ENCODE results near the gene TLX2.

TLX2 gene

DNA sequence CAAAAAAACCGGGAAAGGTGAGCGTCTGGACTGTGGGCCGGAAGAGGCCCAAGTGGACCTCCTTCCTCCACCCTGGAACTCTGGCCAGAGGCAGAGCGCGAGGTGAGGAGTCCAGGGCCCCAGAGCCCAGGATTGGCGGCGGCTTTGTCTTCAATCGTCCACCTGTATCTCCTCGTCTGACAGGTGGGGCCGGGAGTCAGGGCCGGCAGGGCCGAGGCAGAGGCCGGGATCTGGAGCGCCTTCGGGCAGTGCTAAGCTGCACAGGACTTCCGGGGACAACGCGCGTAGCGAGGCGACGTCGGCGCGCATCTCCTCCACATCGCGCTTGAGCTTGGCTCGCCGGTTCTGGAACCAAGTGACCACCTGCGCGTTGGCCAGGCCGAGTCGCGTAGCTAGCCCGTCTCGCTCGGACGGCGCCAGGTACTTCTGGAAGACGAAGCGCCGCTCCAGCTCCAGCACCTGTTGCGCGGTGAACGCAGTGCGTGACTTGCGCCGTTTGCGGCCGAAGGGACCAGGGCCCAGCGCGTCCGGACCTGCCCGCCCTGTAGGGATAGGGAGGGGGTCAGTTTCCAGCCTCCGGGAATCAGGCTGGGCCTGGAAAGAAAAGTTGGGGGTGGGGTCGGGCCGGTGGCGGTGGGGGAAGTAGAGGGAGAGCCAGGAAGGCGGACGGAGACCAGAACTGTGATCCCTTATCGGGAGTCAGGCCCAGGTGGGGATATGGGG is 16.3 kb upstream of the TLX2 start:
- Histone ChIP-seq H3K79me2 (ENCODE audit: insufficient read depth, low read length) (no peaks in the 10 kb centered on the region), H3K4me2 (ENCODE audit: low read length) (peak overlapping the region; percentile 60), H3K9ac (ENCODE audit: low read length) (no peak overlapping the region; the same call in 1 of the 2 replicates), H3K27ac (ENCODE audit: low read depth, low read length, poor library complexity, severe bottlenecking) (no peak overlapping the region), H3K9me2 (ENCODE audit: low read depth, low read length) (no peaks in the 10 kb centered on the region), H4K20me1 (ENCODE audit: insufficient read depth, low read length) (no peaks in the 10 kb centered on the region), H2AFZ (ENCODE audit: low read length) (no peak overlapping the region), H3K36me3 (ENCODE audit: insufficient read depth, low read length) (peaks cover 11% of the 10 kb centered on the region), H3K4me1 (ENCODE audit: insufficient read depth, low read length, severe bottlenecking) (peaks cover 7% of the 10 kb centered on the region), H3K27me3 (ENCODE audit: insufficient read depth, low read length) (peaks cover 22% of the 10 kb centered on the region; the same call in 1 of the 2 replicates), H3K9me3 (ENCODE audit: low read length) (no peaks in the 10 kb centered on the region), H3K4me3 (ENCODE audit: low read depth, low read length, poor library complexity, severe bottlenecking) (peak overlapping the region; percentile 45), H3F3A (ENCODE audit: insufficient read depth, low read length) (no peaks in the 10 kb centered on the region)
- no peak for TF ChIP-seq EZH2 (IDR thresholded peaks at IDR 0.05; ENCODE audit: borderline replicate concordance, low read length)
- TF ChIP-seq, protein P1, sequence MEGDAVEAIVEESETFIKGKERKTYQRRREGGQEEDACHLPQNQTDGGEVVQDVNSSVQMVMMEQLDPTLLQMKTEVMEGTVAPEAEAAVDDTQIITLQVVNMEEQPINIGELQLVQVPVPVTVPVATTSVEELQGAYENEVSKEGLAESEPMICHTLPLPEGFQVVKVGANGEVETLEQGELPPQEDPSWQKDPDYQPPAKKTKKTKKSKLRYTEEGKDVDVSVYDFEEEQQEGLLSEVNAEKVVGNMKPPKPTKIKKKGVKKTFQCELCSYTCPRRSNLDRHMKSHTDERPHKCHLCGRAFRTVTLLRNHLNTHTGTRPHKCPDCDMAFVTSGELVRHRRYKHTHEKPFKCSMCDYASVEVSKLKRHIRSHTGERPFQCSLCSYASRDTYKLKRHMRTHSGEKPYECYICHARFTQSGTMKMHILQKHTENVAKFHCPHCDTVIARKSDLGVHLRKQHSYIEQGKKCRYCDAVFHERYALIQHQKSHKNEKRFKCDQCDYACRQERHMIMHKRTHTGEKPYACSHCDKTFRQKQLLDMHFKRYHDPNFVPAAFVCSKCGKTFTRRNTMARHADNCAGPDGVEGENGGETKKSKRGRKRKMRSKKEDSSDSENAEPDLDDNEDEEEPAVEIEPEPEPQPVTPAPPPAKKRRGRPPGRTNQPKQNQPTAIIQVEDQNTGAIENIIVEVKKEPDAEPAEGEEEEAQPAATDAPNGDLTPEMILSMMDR (IDR thresholded peaks at IDR 0.05; ENCODE audit: low read length): no peak

DNA sequence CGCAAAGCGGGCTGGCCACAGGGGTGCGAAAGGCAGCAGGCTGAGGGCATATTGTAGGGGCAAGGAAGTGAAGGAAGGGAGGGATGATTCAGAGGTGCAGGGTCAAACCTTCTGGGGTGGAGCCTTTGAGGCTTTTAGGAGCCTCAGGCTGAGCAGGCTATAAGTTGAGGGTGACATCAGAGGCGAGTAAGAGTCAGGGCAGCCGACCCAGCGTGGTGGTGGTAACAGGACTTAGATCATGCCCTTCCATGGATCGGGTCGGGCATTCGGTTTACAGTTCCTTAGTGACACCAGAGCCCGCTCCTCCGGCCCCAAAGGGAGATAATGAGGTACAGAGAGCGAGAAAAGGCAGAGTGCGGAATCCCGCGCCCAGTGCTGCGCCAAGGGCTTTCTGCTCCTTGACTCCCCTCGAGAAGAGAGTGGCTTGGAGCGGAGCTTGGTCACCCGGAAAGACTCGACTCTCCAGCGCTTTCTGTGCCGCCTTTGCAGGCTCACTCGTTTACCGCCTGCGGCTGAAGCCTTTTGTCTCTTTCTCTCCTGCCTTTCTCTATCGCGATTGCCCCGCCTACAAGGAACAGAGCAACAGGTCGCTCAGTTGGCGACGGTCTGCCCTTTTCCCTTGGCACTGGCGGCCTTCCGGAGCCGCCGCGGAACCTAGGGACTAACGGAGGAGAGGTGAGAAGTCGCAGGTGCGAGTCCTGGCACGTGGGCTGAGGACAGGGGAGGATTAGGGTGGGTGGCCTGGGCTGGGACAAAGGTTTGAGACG is 15.6 kb upstream of the TLX2 start:
- peak overlapping the region; percentile 45 for H3K4me3 ChIP-seq (ENCODE audit: low read depth, low read length, poor library complexity, severe bottlenecking)
- TF ChIP-seq, protein P1 (IDR thresholded peaks at IDR 0.05; ENCODE audit: low read length): no peak
- no peak for TF ChIP-seq EZH2 (IDR thresholded peaks at IDR 0.05; ENCODE audit: borderline replicate concordance, low read length)
- no peak overlapping the region for H3K27ac ChIP-seq (ENCODE audit: low read depth, low read length, poor library complexity, severe bottlenecking)
- H3K27me3 ChIP-seq (ENCODE audit: insufficient read depth, low read length): peaks cover 25% of the 10 kb centered on the region; the same call in 1 of the 2 replicates
- H3K4me1 ChIP-seq (ENCODE audit: insufficient read depth, low read length, severe bottlenecking): peaks cover 15% of the 10 kb centered on the region
- no peaks in the 10 kb centered on the region for H3K9me2 ChIP-seq (ENCODE audit: low read depth, low read length)
- no peak overlapping the region for H3K9ac ChIP-seq (ENCODE audit: low read length)
- peak overlapping the region; percentile 60 for H3K4me2 ChIP-seq (ENCODE audit: low read length)
- H3K36me3 ChIP-seq (ENCODE audit: insufficient read depth, low read length): peaks cover 3% of the 10 kb centered on the region
- no peaks in the 10 kb centered on the region for H4K20me1 ChIP-seq (ENCODE audit: insufficient read depth, low read length)
- H3F3A ChIP-seq (ENCODE audit: insufficient read depth, low read length): no peaks in the 10 kb centered on the region
- H2AFZ ChIP-seq (ENCODE audit: low read length): no peak overlapping the region
- no peaks in the 10 kb centered on the region for H3K9me3 ChIP-seq (ENCODE audit: low read length)
- H3K79me2 ChIP-seq (ENCODE audit: insufficient read depth, low read length): no peaks in the 10 kb centered on the region

DNA sequence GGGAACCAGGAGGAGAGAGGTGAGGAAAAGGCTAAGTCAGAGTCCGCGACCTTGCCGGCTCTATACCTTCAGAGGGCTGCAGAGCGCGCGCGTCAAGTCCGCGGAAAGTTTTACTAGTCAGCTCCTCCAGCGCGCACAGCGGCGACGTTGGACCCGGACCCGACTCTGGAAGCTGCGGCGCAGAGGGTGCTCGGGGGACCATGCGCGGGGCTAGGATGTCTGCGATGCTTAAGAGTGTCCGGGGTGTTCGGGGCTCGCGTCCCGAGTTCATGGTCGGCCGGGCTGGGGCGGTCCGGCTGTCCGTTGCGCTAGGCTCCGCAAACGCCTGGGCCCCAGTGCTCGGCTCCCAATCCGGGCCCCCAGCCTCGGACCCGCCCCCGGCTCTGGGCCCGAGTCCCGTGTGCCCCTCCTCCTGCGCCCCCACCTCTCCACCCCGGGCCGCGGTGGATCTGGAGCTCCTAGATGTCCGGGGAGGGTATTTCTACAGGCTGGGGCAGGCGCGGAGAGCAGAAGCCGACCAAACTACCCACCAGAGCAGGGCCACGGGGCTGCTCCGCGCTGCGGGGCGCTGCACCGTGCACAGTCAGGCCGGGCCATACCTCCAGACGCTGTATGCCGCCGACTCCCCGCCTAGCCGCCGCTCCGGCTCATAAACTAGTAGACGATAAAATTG is 14.8 kb upstream of the TLX2 start, which contains the start of gene LBX2:
TSS of gene LBX2 (minus strand) at position 337 of the 673 bp plus-strand sequence. CDS start at position 271, 66 bp downstream.
- Histone ChIP-seq H3K9me3 (ENCODE audit: low read length) (no peaks in the 10 kb centered on the region), H3K4me2 (ENCODE audit: low read length) (peak within 1 kb of the TSS; percentile 60; the same call in 1 of the 2 replicates), H3K79me2 (ENCODE audit: insufficient read depth, low read length) (no peaks in the 10 kb centered on the region), H3K36me3 (ENCODE audit: insufficient read depth, low read length) (no peaks in the 10 kb centered on the region; the same call in 1 of the 2 replicates), H4K20me1 (ENCODE audit: insufficient read depth, low read length) (no peaks in the 10 kb centered on the region), H3K4me3 (ENCODE audit: low read depth, low read length, poor library complexity, severe bottlenecking) (peak within 1 kb of the TSS; percentile 45), H3F3A (ENCODE audit: insufficient read depth, low read length) (no peaks in the 10 kb centered on the region), H3K27me3 (ENCODE audit: insufficient read depth, low read length) (peaks cover 25% of the 10 kb centered on the region; the same call in 1 of the 2 replicates), H2AFZ (ENCODE audit: low read length) (no peak within 1 kb of the TSS), H3K9me2 (ENCODE audit: low read depth, low read length) (no peaks in the 10 kb centered on the region), H3K4me1 (ENCODE audit: insufficient read depth, low read length, severe bottlenecking) (peaks cover 15% of the 10 kb centered on the region), H3K9ac (ENCODE audit: low read length) (no peak within 1 kb of the TSS), H3K27ac (ENCODE audit: low read depth, low read length, poor library complexity, severe bottlenecking) (no peak within 1 kb of the TSS)
- TF ChIP-seq, protein P1 (IDR thresholded peaks at IDR 0.05; ENCODE audit: low read length): no peak
- no peak for TF ChIP-seq EZH2 (IDR thresholded peaks at IDR 0.05; ENCODE audit: borderline replicate concordance, low read length)
